H1 (cell line): ENCODE results near the gene INVS.
"Not testable (repeated sequence)": the region's sequence is repeated elsewhere in the genome, so short reads cannot be mapped to it uniquely, and the experiment has no call there.

Experiments used
- BCL11A ChIP-seq, 2 experiments: IDR thresholded peaks; one replicate each; pipeline ENCODE4 v1.6.1; 2011; ENCODE audit warnings: low read depth in 2 of 2, low read length in 2 of 2, mild to moderate bottlenecking in 2 of 2
- BRCA1 ChIP-seq: IDR thresholded peaks from 2 replicates; pipeline ENCODE4 v1.6.1; 2012; ENCODE audit warnings: low read depth, low read length, improper control_type of control experiment
- EGR1 ChIP-seq: IDR thresholded peaks from 2 replicates; pipeline ENCODE4 v1.6.1; 2011; ENCODE audit warnings: low read depth, low read length, borderline replicate concordance
- POLR2A ChIP-seq, 2 experiments: IDR thresholded peaks; 1 replicate in 1 of 2; 2 replicates in 1 of 2; pipeline ENCODE4 v1.6.1; 2011; ENCODE audit warnings: low read depth in 2 of 2, low read length in 2 of 2, mild to moderate bottlenecking in 2 of 2; ENCODE audit errors: control extremely low read depth in 1 of 2

DNA sequence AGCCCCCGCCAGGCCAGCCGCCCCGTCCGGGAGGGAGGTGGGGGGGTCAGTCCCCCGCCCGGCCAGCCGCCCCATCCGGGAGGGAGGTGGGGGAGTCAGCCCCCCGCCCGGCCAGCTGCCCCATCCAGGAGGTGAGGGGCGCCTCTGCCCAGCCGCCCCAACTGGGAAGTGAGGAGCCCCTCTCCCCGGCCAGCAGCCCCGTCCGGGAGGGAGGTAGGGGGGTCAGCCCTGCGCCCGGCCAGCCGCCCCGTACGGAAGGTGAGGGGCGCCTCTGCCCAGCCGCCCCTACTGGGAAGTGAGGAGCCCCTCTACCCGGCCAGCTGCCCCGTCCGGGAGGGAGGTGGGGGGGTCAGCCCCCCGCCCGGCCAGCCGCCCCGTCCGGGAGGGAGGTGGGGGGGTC is 31.1 kb upstream of the INVS start:
- not testable (repeated sequence) for TF ChIP-seq POLR2A (IDR thresholded peaks at IDR 0.05; ENCODE audit: control extremely low read depth in 1 of 2, low read depth in 2 of 2, low read length in 2 of 2); BRCA1; BCL11A (IDR thresholded peaks at IDR 0.05; ENCODE audit: low read depth in 2 of 2, low read length in 2 of 2); EGR1
